Kidney (tissue), 14 donors: ENCODE results near the gene ZFAND6. TPM values are rescaled to one million over a fixed set of nuclear protein-coding genes. Genes with fewer than 3 reads are reported as not detected.
"Not testable (repeated sequence)": the region's sequence is repeated elsewhere in the genome, so short reads cannot be mapped to it uniquely, and the experiment has no call there.

Experiments used
- DNase-seq, 5 donors: peaks; one replicate each; pipeline ENCODE4 v3.0.0-alpha.2; 2013 to 2020
- FAIRE-seq: peaks from 2 replicates; lab custom pipeline; 2012; peaks lifted over from hg19 to GRCh38; lab: Jason Lieb, UNC
- H3K27ac ChIP-seq, 2 donors: one replicate each; pipeline ENCODE4 v1.7.0; 2013; ENCODE audit warnings: low read depth in 2 of 2, low read length in 2 of 2, inconsistent platforms in 1 of 2
- H3K27me3 ChIP-seq: one replicate; pipeline ENCODE4 v1.7.1; 2013; ENCODE audit warnings: low read length, inconsistent platforms; ENCODE audit not compliant: control insufficient read depth, insufficient read depth
- H3K36me3 ChIP-seq, 3 donors: one replicate each; pipeline versions ENCODE4 v1.7.0 to v1.7.1; 2013; ENCODE audit warnings: low read length in 3 of 3, control low read depth in 1 of 3, inconsistent platforms in 1 of 3; ENCODE audit not compliant: insufficient read depth in 3 of 3, control insufficient read depth in 2 of 3
- H3K4me1 ChIP-seq, 3 donors: one replicate each; pipeline versions ENCODE4 v1.7.0 to v1.7.1; 2013; ENCODE audit warnings: low read length in 3 of 3, inconsistent platforms in 1 of 3, low read depth in 1 of 3; ENCODE audit not compliant: control insufficient read depth in 2 of 3, insufficient read depth in 2 of 3
- H3K4me3 ChIP-seq, 3 donors: one replicate each; pipeline versions ENCODE4 v1.7.0 to v1.8.1; 2013; ENCODE audit warnings: low read length in 3 of 3, control low read depth in 1 of 3, inconsistent platforms in 1 of 3
- H3K9ac ChIP-seq, 3 donors: one replicate each; pipeline versions ENCODE4 v1.7.0 to v1.7.1; 2013; ENCODE audit warnings: low read length in 3 of 3, control low read depth in 1 of 3, inconsistent platforms in 1 of 3
- H3K9me3 ChIP-seq, 3 donors: one replicate each; pipeline versions ENCODE4 v1.7.0 to v1.7.1; 2013; ENCODE audit warnings: low read length in 3 of 3, control low read depth in 1 of 3, inconsistent platforms in 1 of 3; ENCODE audit not compliant: control insufficient read depth in 2 of 3, insufficient read depth in 1 of 3
- intact Hi-C: fragments of 100-400 bp; cut with DNase I; formaldehyde crosslinking; loops from one replicate; pipeline ENCODE4 v1.11.1; 2022
- polyA plus RNA-seq: library from polyadenylated mRNA; stranded (reverse); fragments of 350-450 nt; fragmentation: Illumina TruSeq; extraction: RNeasy Lipid Tissue Mini Kit (QIAGEN cat#74804); gene quantifications from one replicate; pipeline ENCODE4 v1.2.3, GENCODE V29; 2014; ENCODE audit warnings: low read depth, low replicate concordance; ENCODE audit not compliant: insufficient read depth
- total RNA-seq: library from RNA; stranded (reverse); fragmentation: NEBNext Ultra II Directional; extraction: Animal tissue kit (Norgen Biotek cat#: 25700); gene quantifications from one replicate; pipeline ENCODE4 v1.2.1, GENCODE V29; 2021
- TF ChIP-seq, protein P1 (sequence below): IDR thresholded peaks from 3 replicates; pipeline ENCODE4 v1.5.1; 2012; ENCODE audit warnings: mild to moderate bottlenecking, moderate library complexity, borderline replicate concordance; ENCODE audit not compliant: insufficient read depth; ENCODE audit errors: extremely low read depth
- donor health status: control.
- donor health status: control.
- donor health status: control.
- donor health status: control.
- donor health status: control.
- donor health status: DM: yes; HTN: yes; CAD: no.
- donor health status: Normal renal cell carcinoma (clear cell type).

The ZFAND6 gene
- total and polyA plus RNA-seq, 2 donors from 2014 or later = 72.3 to 85.7 TPM

DNA sequence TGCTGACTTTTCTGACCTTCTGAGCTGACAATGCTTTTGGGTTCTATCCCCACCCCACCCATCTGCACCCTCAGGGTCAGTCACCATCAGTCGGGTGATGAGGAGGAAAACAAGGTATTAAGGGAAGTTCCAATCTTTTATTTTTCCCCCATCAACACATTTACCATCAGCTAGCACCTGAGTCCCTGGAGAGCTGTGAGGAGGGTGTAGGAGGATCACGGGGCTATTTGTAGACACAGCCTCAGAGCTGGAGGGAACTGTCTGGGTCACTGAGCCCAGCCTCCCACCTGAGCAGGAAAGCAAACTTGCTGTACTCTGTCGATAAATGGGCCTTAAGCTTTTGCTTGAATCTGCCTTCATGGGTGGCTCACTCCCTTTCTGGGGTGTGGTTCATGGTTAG lies 24.8 kb upstream of the ZFAND6 start:
- H3K36me3 ChIP-seq = no peaks in the 10 kb centered on the region
- peaks cover 0 to 3% (median 0%) of the 10 kb centered on the region in 3 donors for H3K4me1 ChIP-seq
- no peak for FAIRE-seq
- TF ChIP-seq, protein P1, sequence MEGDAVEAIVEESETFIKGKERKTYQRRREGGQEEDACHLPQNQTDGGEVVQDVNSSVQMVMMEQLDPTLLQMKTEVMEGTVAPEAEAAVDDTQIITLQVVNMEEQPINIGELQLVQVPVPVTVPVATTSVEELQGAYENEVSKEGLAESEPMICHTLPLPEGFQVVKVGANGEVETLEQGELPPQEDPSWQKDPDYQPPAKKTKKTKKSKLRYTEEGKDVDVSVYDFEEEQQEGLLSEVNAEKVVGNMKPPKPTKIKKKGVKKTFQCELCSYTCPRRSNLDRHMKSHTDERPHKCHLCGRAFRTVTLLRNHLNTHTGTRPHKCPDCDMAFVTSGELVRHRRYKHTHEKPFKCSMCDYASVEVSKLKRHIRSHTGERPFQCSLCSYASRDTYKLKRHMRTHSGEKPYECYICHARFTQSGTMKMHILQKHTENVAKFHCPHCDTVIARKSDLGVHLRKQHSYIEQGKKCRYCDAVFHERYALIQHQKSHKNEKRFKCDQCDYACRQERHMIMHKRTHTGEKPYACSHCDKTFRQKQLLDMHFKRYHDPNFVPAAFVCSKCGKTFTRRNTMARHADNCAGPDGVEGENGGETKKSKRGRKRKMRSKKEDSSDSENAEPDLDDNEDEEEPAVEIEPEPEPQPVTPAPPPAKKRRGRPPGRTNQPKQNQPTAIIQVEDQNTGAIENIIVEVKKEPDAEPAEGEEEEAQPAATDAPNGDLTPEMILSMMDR = no peak
- H3K27me3 ChIP-seq = no peaks in the 10 kb centered on the region
- H3K4me3 ChIP-seq = no peak overlapping the region
- H3K27ac ChIP-seq = no peak overlapping the region
- H3K9ac ChIP-seq = no peak overlapping the region
- no peaks in the 10 kb centered on the region for H3K9me3 ChIP-seq
- peak in 3 of 5 donors; percentile 12 to 28 (median 27) for DNase-seq
- intact Hi-C loops = no loop called here

DNA sequence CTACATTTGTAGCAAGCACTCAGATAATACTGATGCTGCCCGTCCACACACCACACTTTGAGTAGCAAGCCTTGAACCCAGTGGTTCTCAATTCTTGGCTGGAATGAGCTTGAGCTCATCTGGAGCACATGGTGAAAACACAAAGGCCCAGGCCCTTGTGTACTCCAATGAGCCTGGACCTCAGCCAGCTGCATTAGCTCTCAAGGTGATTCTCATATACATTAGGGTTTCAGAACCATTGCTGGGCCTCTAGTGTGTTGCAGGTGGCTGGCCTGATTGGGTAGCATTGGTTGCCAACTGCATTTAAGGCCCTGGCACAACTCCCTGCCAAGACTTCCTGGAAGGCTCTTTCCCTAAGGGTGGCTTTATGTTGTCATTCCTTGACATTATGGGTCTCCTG lies 23.4 kb upstream of the ZFAND6 start:
- Histone ChIP-seq H3K27me3 (no peaks in the 10 kb centered on the region), H3K36me3 (no peaks in the 10 kb centered on the region), H3K9me3 (no peaks in the 10 kb centered on the region), H3K4me1 (peaks cover 0 to 3% (median 0%) of the 10 kb centered on the region in 3 donors), H3K4me3 (no peak overlapping the region), H3K27ac (no peak overlapping the region), H3K9ac (no peak overlapping the region)
- FAIRE-seq (no peak), DNase-seq (no peak)
- TF ChIP-seq, protein P1 = no peak
- intact Hi-C loops = no loop called here

DNA sequence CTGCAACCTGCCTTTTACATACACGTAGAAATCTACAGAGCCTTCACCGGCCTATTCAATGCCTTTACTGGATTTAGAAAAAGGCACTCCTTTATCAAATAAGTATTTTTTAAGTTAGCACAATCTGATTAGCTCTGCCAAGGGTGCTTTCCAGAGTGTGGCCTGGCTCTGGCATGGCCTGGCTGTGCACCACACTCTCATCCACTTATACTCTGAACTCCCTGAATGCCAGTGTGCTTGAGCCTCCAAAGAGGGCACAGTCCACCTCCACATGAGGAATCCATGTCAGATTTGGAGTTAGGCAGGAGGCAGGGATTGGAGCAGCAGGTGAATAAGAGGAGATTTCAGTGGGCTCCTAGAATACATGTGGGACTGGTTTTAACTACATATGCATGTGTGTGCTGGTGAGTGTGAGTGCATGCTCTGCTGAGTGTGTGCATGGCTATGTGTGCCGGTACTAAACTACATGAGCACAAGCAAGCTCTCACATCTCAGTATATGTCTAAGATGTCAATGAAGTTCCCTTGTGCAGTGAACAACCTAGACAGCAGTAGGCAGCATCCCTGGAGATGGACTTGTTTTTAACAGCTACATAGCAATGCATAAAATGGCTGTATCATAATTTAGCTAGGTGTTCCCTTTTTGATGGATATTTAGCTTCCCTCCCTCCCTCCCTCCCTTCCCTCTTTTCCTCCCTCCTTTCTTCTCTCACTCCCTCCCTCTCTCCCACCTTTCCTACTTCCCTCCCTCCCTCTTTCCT lies 17.8 kb upstream of the ZFAND6 start:
- Histone ChIP-seq H3K4me1 (no peaks in the 10 kb centered on the region), H3K9me3 (no peaks in the 10 kb centered on the region), H3K27me3 (no peaks in the 10 kb centered on the region), H3K36me3 (no peaks in the 10 kb centered on the region), H3K27ac (no peak overlapping the region), H3K4me3 (no peak overlapping the region), H3K9ac (no peak overlapping the region)
- TF ChIP-seq, protein P1 = no peak
- no peak for DNase-seq
- intact Hi-C loops = no loop called here
- FAIRE-seq = no peak

DNA sequence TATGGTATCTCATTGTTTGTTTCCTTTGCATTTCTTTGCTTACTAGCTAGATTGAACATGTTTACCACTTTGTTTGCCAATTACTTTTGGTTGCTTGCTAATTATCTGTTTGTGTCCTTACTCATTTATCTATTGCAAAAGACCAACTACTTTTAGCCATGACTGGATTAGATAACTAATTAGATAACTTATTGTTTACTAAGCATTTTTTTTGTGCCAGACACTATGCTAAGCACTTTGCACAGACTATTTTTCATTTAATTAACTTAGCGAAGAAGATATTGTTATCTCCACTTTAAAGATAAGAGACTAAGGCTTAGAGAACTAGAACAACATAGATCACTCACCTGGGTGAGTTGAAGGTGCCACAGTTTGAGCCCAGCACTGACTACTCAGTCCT lies 16.9 kb upstream of the ZFAND6 start:
- no peak overlapping the region for H3K4me3 ChIP-seq
- H3K9ac ChIP-seq = no peak overlapping the region
- TF ChIP-seq, protein P1 = no peak
- no peaks in the 10 kb centered on the region for H3K4me1 ChIP-seq
- FAIRE-seq (no peak), DNase-seq (no peak)
- no peaks in the 10 kb centered on the region for H3K36me3 ChIP-seq
- no peaks in the 10 kb centered on the region for H3K9me3 ChIP-seq
- H3K27ac ChIP-seq = no peak overlapping the region
- intact Hi-C loops = no loop called here
- H3K27me3 ChIP-seq = no peaks in the 10 kb centered on the region

DNA sequence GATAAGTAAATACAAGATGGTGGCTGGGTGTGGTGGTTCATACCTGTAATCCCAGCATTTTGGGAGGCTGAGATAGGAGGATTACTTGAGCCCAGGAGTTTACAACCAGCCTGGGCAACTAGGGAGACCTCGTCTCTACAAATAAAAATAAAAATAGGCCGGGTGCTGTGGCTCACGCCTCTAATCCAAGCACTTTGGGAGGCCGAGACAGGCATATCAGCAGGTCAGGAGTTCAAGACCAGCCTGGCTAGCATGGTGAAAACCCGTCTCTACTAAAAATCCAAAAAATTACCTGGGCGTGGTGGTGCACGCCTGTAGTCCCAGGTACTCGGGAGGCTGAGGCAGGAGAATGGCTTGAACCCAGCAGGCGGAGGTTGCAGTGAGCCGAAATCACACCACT lies 14.3 kb upstream of the ZFAND6 start:
- H3K27ac ChIP-seq, H3K9me3 ChIP-seq, H3K4me1 ChIP-seq, H3K4me3 ChIP-seq, DNase-seq, intact Hi-C loops, H3K36me3 ChIP-seq, FAIRE-seq, H3K9ac ChIP-seq, H3K27me3 ChIP-seq: not testable (repeated sequence)
